HFF-Myc (cell line): ENCODE results near the gene TSC1.
A peak's percentile ranks its signal among the peaks of the same experiment; 100 is the strongest.
"Not testable (repeated sequence)": the region's sequence is repeated elsewhere in the genome, so short reads cannot be mapped to it uniquely, and the experiment has no call there.

ENCODE experiments used
- DNase-seq: peaks from one replicate; pipeline ENCODE4 v3.0.0-alpha.2; 2011; ENCODE audit warnings: low read depth; ENCODE audit errors: extremely low read depth
- H3K4me3 ChIP-seq: replicated peaks from 2 replicates; pipeline ENCODE4 v1.5.1; 2011; ENCODE audit warnings: low read depth, mild to moderate bottlenecking, control low read depth, low read length
- TF ChIP-seq, protein P1 (sequence below): IDR thresholded peaks from 2 replicates; pipeline ENCODE4 v1.5.1; 2012; ENCODE audit warnings: mild to moderate bottlenecking, low read depth, low read length, control low read depth; ENCODE audit errors: missing control alignments

TSC1 gene

DNA sequence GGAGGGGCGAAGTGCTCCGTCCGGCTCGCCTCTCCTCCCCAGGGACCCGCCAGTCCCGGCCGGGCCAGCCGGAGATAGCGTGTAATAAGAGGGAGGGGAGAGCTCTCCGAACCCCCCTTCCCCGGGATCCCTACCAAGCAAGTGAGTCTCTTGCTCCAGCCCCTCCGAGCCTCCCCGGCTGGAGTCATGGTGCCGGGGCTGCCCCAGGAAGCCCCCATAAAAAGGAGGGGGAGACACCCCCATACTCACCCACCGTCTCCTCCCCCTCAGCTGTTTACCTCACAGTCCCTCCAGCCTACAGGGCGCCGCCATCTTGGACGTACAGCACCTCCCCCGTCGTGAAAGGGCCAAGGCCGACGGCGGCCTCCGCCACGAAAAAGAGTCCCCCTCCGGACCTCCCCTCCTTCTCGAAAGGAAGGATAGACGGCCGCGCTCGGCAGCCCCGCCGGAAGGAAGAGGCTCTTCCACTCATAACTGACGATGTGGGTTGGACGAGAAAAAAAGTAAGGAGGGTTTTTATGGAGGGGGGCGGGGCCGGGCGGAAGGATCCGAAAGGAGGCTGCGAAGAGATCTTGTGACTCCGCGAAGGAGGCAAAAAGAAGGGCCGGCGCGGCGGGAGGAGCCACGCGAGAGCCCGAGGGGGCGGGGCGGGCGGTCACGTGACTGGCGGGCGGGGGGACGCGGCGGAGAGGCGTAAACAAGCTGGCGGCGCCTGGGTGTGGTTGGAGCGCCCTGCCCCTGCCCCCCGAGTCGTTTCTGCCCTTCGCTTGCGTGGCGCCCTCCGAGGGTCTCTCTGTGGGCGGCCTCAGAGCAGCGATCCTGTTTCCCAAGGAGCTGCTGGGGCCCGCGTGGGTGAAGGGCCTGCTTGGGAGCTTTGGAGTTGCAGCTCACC is at the start of gene TSC1:
TSS of gene TSC1 (minus strand) at position 323 of the 892 bp plus-strand sequence. CDS start 15,744 bp downstream, outside the sequence.
- peak within 1 kb of the TSS; percentile 85 for H3K4me3 ChIP-seq
- TF ChIP-seq, protein P1, sequence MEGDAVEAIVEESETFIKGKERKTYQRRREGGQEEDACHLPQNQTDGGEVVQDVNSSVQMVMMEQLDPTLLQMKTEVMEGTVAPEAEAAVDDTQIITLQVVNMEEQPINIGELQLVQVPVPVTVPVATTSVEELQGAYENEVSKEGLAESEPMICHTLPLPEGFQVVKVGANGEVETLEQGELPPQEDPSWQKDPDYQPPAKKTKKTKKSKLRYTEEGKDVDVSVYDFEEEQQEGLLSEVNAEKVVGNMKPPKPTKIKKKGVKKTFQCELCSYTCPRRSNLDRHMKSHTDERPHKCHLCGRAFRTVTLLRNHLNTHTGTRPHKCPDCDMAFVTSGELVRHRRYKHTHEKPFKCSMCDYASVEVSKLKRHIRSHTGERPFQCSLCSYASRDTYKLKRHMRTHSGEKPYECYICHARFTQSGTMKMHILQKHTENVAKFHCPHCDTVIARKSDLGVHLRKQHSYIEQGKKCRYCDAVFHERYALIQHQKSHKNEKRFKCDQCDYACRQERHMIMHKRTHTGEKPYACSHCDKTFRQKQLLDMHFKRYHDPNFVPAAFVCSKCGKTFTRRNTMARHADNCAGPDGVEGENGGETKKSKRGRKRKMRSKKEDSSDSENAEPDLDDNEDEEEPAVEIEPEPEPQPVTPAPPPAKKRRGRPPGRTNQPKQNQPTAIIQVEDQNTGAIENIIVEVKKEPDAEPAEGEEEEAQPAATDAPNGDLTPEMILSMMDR = no peak
- peak; percentile 74 for DNase-seq

DNA sequence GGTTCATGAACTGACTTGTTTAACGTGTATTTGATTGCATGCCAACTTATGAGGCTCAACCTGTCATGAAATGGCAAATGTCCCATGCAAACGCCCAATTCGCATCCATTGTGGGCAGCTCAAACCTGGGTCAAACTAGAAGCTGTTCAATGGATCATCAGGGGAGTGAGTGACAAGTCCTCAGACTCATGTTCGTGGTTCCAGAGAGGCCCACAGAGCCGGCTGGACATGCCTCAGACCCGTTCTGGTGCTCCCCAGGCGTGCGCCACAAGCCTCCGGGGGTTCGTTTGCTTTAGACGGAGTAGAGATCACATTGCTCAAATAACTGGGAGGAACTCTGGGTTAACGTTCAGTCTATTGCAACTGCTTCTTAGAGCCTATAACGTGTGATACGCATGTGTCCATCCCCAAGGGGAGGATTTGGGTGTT is 49.1 kb upstream of the TSC1 start:
- TF ChIP-seq, protein P1 = no peak
- no peak for DNase-seq
- no peak overlapping the region for H3K4me3 ChIP-seq

DNA sequence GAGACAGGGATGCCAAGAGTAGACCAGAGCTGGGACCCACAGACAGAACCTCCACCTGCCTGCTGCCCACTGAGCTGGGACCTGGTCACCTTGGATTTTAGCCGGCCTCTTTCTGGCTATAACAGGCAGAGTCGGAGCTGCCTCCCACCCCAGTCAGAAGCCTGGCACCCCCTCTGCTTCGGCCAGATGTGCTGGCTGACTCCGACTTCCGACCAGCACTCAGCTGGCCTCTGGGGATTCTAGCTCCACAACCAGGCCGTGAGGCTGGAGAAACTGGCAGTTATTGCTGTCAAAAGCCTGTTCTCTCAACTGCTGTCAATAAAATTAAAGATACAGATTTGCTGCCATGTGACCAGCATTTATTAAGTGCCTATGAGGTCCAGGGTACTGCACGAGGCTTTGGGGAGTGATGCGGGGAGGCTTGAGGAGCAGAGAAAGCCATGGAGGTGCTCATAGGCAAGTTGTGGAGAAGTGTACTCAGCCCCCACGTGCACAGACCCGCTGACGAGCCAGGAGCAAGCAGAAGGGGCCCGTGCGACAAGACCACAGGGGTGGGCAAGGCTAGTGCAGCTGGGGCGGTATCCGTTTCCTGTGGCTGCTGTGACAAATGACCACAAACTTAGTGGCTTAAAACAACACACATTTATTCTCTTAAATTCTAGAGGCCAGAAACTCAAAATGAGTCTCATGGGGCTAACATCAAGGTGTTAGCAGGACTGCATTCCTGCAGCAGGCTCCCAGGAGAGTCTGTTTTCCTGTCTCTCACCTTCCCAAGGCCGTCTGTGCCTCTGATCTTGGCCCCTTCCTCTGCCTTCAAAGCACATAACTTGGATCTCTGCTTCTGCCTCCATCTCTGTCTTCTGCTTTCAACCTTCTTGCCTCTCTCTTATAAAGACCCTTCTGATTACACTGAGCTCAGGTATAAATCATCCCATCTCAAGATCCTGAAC is 47.2 kb upstream of the TSC1 start:
- no peak for DNase-seq
- TF ChIP-seq, protein P1 = no peak
- H3K4me3 ChIP-seq = no peak overlapping the region

DNA sequence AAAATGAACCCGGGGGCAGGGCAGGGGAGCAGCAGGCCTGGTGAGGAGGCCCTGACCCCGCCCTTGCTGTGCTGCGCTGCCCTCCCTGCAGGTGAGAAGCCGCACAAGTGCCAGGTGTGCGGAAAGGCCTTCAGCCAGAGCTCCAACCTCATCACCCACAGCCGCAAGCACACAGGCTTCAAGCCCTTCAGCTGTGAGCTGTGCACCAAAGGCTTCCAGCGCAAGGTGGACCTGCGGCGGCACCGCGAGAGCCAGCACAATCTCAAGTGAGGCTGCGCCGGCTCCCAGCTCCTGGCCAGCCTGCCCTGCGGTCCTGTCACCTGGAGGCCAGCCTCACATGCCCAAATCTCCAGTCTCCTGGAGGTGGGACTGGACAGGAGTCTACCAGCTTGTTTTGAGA is 46.4 kb upstream of the TSC1 start:
- TF ChIP-seq, protein P1 = no peak
- no peak overlapping the region for H3K4me3 ChIP-seq
- DNase-seq = no peak

DNA sequence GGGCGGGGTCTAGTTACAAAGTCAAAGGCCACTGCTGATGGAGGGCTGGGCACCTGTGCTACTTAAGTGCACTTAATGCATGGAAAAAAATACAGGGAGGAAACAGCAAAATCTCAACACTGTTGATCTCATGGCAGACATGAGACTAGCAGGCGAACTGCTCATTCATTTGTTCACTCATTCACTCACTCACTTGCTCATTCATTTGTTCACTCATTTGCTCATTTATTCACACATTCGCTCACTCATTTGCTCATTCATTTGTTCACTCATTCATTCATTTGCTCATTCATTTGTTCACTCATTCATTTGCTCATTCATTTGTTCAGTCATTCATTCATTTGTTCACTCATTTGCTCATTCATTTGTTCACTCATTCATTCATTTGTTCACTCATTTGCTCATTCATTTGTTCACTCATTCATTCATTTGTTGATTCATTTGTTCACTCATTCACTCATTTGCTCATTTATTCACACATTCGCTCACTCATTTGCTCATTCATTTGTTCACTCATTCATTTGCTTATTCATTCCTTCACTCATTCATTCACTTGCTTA is 45.7 kb upstream of the TSC1 start:
- DNase-seq = not testable (repeated sequence)

DNA sequence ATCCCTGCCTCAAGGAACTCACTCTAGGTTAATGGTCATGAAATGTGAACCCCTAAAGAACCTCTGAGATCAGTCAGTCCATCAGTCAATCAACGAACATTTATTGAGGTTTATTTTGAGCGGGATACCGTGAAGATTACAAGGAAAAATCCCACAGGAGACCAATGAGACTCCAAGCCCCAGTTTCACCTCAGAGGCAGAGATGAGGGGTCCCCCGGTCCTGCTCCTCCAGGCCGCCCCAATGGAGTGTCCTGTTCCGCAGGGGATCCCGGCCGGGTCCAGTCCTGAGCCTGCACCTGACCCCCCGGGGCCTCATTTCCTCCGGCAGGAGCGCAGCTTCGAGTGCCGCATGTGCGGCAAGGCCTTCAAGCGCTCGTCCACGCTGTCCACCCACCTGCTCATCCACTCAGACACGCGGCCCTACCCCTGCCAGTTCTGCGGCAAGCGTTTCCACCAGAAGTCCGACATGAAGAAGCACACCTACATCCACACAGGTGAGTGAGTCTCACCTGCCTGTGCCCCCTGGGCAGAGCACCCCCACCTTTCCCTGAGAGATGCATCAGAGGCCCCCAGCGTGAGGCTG is 45.1 kb upstream of the TSC1 start:
- TF ChIP-seq, protein P1 = no peak
- no peak for DNase-seq
- H3K4me3 ChIP-seq = no peak overlapping the region

More for the DNA sequence above, 45.7 kb upstream of the TSC1 start:
- not testable (repeated sequence) for H3K4me3 ChIP-seq

DNA sequence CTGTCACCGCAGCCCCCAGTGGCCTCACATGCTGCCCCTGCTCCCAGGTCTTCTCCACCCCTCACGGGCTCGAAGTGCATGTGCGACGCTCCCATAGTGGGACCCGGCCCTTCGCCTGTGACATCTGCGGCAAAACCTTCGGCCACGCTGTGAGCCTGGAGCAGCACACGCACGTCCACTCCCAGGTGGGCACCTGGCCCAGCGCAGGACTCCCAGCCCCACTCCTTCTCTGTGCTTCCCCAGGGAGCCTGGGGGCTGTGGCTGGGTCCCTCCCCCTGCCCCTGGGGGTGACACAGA is 44.5 kb upstream of the TSC1 start:
- H3K4me3 ChIP-seq = no peak overlapping the region
- no peak for DNase-seq
- TF ChIP-seq, protein P1 = no peak
